Effector memory CD8-positive, alpha-beta T cell (primary cell): ENCODE results near the gene FYN.
"Not testable (repeated sequence)": the region's sequence is repeated elsewhere in the genome, so short reads cannot be mapped to it uniquely, and the experiment has no call there.

Source experiments
- ATAC-seq: fragments of 150-1000 bp; cut with Tn5 transposase; replicated peaks from 2 replicates; pipeline ENCODE4 v1.10.0; 2021; ENCODE audit warnings: mild to moderate bottlenecking, moderate library complexity
- DNase-seq, 3 experiments: peaks; one replicate each; pipeline ENCODE4 v3.0.0; 2021
- H3K27ac Mint-ChIP-seq, 2 donors: one replicate each; pipeline ENCODE4 v1.8.0; 2022; ENCODE audit warnings: mild to moderate bottlenecking in 2 of 2, mixed read lengths in 2 of 2, moderate library complexity in 2 of 2
- H3K27me3 Mint-ChIP-seq, 2 donors: one replicate each; pipeline ENCODE4 v1.8.0; 2022; ENCODE audit warnings: mixed read lengths in 2 of 2
- H3K36me3 Mint-ChIP-seq: one replicate; pipeline ENCODE4 v1.8.0; 2022; ENCODE audit warnings: mild to moderate bottlenecking, moderate library complexity, mixed read lengths; ENCODE audit not compliant: insufficient read depth
- H3K4me1 Mint-ChIP-seq, 2 donors: one replicate each; pipeline ENCODE4 v1.8.0; 2022; ENCODE audit warnings: low read depth in 2 of 2, mixed read lengths in 2 of 2
- H3K4me3 Mint-ChIP-seq, 2 donors: one replicate each; pipeline ENCODE4 v1.8.0; 2022; ENCODE audit warnings: mild to moderate bottlenecking in 2 of 2, mixed read lengths in 2 of 2, moderate library complexity in 2 of 2
- H3K9me3 Mint-ChIP-seq, 2 donors: one replicate each; pipeline ENCODE4 v1.8.0; 2022; ENCODE audit warnings: mixed read lengths in 2 of 2

FYN gene

GRCh38 chr6:111894951-111895350 lies 21.7 kb upstream of the FYN start:
- Mint-ChIP-seq H3K27me3 (no peaks in the 10 kb centered on the region), H3K36me3 (no peaks in the 10 kb centered on the region), H3K4me3 (no peak overlapping the region), H3K27ac (no peak overlapping the region), H3K4me1 (no peaks in the 10 kb centered on the region), H3K9me3 (no peaks in the 10 kb centered on the region)
- DNase-seq, result no peak
- no peak for ATAC-seq

DNA sequence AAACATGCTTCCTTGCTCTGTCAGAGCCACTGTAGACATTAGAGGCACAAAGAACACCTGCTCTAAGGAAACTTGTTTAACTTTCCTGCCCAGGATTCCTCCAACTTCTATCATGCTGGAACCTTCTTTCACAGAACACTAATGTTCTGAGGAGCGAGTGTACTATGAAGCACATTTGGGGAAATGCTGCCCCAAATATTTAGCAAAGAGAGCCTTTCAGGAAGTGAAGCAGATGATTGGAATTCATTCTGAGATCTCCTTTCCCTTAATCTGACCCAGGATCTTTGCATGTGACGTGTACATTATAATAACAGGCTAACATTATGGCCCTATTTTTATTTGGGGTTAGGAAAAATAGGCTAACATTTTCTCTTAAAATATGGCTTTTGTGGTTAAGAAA lies 21.0 kb upstream of the FYN start:
- H3K9me3 Mint-ChIP-seq, result no peaks in the 10 kb centered on the region
- DNase-seq (no peak), ATAC-seq (no peak)
- no peak overlapping the region for H3K27ac Mint-ChIP-seq
- no peak overlapping the region for H3K4me3 Mint-ChIP-seq
- H3K4me1 Mint-ChIP-seq, result no peaks in the 10 kb centered on the region
- no peaks in the 10 kb centered on the region for H3K36me3 Mint-ChIP-seq
- no peaks in the 10 kb centered on the region for H3K27me3 Mint-ChIP-seq

DNA sequence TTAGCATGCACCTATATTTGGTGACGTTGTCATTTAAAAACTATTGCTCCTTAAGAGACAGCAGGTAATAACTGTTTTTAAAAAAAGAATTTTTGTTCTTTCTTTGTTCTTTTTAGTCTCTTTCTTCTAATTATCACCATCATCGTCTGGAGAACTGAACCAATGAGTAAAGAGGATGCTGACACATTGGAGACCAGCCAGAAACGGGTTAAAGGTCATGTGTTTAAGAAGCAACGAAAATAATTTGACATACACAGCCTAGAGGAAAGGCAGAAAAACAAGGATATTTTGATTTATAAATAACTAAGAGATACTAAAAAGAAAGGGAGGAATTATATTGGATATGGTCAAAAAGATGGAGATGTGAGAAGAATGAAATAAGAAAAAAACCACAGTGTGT lies 19.2 kb upstream of the FYN start:
- Mint-ChIP-seq H3K27me3 (no peaks in the 10 kb centered on the region), H3K36me3 (no peaks in the 10 kb centered on the region), H3K9me3 (no peaks in the 10 kb centered on the region), H3K4me1 (no peaks in the 10 kb centered on the region), H3K27ac (no peak overlapping the region), H3K4me3 (no peak overlapping the region)
- DNase-seq (no peak), ATAC-seq (no peak)

DNA sequence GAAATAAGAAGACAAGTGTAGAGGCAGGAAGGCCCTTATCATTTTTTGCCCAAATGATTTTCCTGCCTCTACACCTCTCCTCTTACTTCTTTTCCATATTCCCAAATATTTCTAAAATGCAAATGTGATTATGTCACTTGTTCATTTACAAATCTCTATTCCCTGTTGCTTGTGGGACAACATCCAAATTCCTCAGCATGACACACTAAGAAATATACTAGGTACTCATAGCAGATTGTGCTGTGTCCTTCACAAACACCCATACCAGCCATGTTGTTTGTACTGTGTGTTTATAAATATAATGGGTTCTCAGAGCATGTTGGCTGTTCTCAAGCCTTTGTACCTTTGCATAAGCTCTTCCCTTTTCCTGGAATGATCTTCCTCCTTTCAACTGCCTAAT lies 17.7 kb upstream of the FYN start:
- ATAC-seq (no peak), DNase-seq (no peak)
- no peaks in the 10 kb centered on the region for H3K4me1 Mint-ChIP-seq
- H3K27me3 Mint-ChIP-seq, result no peaks in the 10 kb centered on the region
- H3K27ac Mint-ChIP-seq, result no peak overlapping the region
- no peak overlapping the region for H3K4me3 Mint-ChIP-seq
- H3K9me3 Mint-ChIP-seq, result no peaks in the 10 kb centered on the region
- no peaks in the 10 kb centered on the region for H3K36me3 Mint-ChIP-seq

DNA sequence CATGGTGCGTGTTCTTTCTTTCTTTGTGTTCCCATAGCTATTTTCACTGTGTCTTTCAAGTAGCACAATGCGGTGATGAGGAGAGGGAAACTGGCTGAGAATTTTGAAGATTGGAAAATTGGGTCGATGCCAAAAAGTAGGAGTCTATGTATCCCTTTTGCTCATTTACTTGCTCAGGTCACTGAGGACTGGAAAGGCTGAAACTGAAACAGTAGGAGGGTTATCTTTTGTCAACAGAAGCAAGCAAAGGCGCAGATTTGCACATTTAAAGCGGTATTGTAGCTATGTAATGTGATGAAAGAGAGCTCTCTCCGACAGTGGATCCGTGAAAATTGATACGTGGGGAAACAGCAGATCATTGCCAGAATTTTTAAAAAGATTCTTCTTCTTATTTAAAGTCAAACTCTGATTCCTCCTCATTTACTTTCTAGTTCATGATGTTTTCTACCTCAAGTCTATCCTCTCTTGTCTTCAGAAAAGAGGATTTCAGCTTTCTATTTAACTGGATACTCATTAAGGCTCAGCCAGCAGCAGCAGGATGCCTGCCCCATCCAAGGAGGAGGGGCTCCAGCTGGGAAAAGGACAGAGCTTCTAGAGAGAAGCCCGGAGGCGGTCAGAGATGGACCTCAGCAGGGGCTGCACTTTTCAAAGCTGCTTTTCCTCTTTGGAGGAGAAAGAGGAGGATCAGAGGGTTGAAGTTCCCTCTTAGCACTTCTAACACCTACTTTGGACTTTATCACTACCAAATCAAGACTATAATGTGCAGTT lies 15.9 kb upstream of the FYN start:
- Mint-ChIP-seq H3K36me3 (no peaks in the 10 kb centered on the region), H3K9me3 (peaks cover 3 to 7% of the 10 kb centered on the region in 2 donors), H3K4me3 (no peak overlapping the region), H3K27me3 (no peaks in the 10 kb centered on the region), H3K4me1 (no peaks in the 10 kb centered on the region), H3K27ac (no peak overlapping the region)
- no peak for ATAC-seq
- DNase-seq, result no peak

- not testable (repeated sequence) for ATAC-seq, H3K9me3 Mint-ChIP-seq, H3K36me3 Mint-ChIP-seq, H3K4me1 Mint-ChIP-seq, H3K27ac Mint-ChIP-seq, DNase-seq, H3K27me3 Mint-ChIP-seq, H3K4me3 Mint-ChIP-seq
These were observed 13.5 kb upstream of the FYN start for GRCh38 chr6:111886793-111887192.

GRCh38 chr6:111885373-111886027 lies 12.2 kb upstream of the FYN start:
- Mint-ChIP-seq H3K4me3 (no peak overlapping the region), H3K27me3 (no peaks in the 10 kb centered on the region), H3K36me3 (no peaks in the 10 kb centered on the region), H3K27ac (no peak overlapping the region), H3K4me1 (no peaks in the 10 kb centered on the region), H3K9me3 (peaks cover 3 to 7% of the 10 kb centered on the region in 2 donors)
- DNase-seq (no peak), ATAC-seq (no peak)

DNA sequence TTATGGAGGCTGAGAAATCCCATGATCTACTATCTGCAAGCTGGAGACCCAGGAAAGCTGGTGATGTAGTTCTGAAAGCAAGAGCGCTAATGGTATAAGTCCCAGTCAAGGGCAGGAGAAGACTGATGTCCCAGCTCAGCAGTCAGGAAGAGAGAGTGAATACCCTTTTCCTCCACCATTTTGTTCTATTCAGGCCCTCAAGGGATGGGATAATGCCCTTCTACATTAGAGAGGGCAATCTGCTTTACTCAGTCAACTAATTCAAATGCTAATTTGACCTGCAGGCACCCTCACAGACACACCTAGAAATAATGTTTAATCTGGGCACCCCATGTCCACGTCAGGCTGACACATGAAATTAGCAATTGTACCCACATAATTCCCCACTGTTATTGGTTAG lies 10.8 kb upstream of the FYN start:
- Mint-ChIP-seq H3K4me1 (no peaks in the 10 kb centered on the region), H3K9me3 (peaks cover 3 to 7% of the 10 kb centered on the region in 2 donors), H3K27me3 (no peaks in the 10 kb centered on the region), H3K36me3 (no peaks in the 10 kb centered on the region), H3K27ac (no peak overlapping the region), H3K4me3 (no peak overlapping the region)
- DNase-seq (no peak), ATAC-seq (no peak)

DNA sequence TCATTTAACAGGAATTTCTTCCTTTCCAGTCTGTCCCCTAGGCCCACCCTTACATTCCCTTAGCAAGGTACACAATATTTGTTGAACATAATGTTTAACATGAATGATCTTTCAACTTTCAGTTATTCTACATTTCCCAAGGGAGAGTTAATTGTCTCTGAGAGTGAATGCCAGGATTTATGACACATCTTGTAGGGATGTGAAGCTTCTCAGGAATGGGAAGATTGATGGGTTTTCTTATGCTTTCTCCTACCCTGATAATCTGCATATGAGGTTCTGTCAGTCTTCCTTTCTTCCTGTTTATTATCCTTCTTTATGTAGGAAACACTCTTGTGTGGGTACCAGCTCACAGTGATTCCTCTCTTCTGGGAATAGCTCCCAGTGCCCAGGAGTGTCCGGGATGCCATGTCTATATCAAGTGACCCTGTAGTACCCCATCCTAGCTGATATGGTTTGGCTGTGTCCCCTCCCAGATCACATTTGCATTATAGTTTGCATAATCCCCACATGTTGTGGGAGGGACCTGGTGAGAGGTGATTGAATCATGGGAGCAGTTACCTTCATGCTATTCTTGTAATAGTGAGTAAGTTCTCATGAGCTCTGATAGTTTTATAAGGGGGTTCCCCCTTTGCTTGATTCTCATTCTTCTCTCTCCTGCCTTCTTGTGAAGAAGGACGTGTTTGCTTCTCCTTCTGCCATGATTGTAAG lies 7.1 kb upstream of the FYN start:
- no peak overlapping the region for H3K4me3 Mint-ChIP-seq
- no peaks in the 10 kb centered on the region for H3K27me3 Mint-ChIP-seq
- DNase-seq, result no peak
- H3K36me3 Mint-ChIP-seq, result no peaks in the 10 kb centered on the region
- no peaks in the 10 kb centered on the region for H3K4me1 Mint-ChIP-seq
- H3K9me3 Mint-ChIP-seq, result peaks cover 0 to under 1% of the 10 kb centered on the region in 2 donors
- no peak overlapping the region for H3K27ac Mint-ChIP-seq
- ATAC-seq, result no peak

DNA sequence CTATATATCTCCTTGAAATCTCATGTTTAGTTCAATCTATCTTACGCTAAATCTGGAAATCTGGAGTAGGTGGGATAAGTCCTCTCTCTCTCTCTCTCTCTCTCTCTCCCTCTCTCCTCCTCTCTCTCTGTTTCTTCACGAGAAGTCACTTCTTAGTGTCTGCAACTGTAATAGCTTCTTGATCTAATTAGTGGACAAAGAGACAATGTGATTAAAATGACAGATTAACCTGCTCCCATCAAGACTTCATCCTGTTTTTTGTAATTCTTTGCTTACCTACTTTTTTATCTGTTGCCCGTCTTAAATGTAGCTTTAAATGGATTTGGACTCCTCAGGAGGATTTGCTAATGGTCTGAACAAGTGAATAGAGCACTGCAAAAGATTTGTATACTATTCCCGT lies 2.5 kb upstream of the FYN start:
- Mint-ChIP-seq H3K27ac (no peak overlapping the region), H3K36me3 (peaks cover 28% of the 10 kb centered on the region), H3K4me1 (peaks cover 11 to 23% of the 10 kb centered on the region in 2 donors), H3K4me3 (no peak overlapping the region), H3K27me3 (no peaks in the 10 kb centered on the region), H3K9me3 (no peaks in the 10 kb centered on the region)
- no peak for DNase-seq
- ATAC-seq, result no peak

DNA sequence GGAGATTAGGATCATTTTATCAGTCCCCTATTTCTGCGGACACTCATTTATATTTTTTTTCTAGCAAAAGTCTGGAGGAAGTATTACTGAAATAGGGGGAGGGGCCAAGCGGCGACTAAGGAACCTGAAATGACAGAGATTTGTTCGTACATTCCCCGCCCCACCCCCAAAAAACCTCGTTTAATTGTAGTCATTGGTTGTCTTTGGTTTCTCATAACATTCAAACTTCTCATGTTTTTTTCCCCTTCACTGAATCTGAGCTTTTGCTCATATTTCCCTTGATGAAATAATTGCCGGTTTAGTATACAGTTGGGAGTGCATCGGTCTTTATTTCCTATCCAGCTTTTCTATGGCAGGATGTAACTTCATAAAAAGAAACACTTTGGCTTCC lies 768 bp upstream of the FYN start:
- Mint-ChIP-seq H3K4me1 (peaks cover 24 to 39% of the 10 kb centered on the region in 2 donors), H3K36me3 (peaks cover 39% of the 10 kb centered on the region), H3K27me3 (no peaks in the 10 kb centered on the region), H3K27ac (peak overlapping the region; percentile 57 to 82), H3K9me3 (no peaks in the 10 kb centered on the region), H3K4me3 (peak overlapping the region; percentile 84 to 89)
- DNase-seq (peak in 1 of 3 experiments; percentile 38), ATAC-seq (no peak)

- ATAC-seq (peak; percentile 35), DNase-seq (peak; percentile 59 to 66 (median 61))
- Mint-ChIP-seq H3K4me3 (peak overlapping the region; percentile 97 to 99), H3K36me3 (peaks cover 42% of the 10 kb centered on the region), H3K27ac (peak overlapping the region; percentile 96 to 98), H3K9me3 (no peaks in the 10 kb centered on the region), H3K27me3 (no peaks in the 10 kb centered on the region), H3K4me1 (peaks cover 34 to 53% of the 10 kb centered on the region in 2 donors)
These were observed 663 bp downstream of the FYN start for GRCh38 chr6:111872401-111873177.

DNA sequence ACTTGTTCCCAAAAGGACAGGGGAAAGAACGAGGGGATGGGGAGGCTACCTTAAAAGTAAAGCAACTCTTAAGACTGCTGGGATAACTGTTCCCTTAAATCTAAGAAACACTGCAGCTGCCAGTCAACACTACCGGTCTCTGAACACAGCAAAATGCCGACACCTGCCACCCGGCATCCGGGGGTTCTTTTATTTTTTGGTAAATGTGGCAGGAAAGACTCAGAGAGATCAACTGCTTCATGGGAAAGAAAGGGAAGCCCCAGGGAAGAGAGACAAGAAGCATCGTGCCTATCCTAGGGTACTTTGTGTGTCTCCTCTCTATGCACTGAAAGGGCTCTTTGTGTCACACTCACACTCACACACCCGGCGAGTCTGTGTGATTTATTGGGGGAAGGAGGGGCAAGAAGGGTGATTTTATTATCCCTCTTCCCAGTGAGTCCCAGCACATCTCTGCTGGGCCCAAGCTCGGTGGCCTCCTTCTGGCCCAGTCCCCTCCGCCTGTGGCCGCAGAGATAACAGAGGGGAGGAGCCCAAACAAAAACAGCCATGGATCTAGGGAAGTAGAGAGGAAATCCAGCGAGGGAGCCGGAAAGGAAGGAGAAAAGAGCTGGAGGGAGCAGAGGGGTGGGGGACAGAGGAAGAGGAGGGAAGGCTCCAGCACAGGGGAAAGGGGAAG lies 1.4 kb downstream of the FYN start:
- H3K9me3 Mint-ChIP-seq, result no peaks in the 10 kb centered on the region
- ATAC-seq (no peak), DNase-seq (peak; percentile 22 to 43 (median 26))
- peak overlapping the region; percentile 96 to 98 for H3K27ac Mint-ChIP-seq
- H3K4me3 Mint-ChIP-seq, result peak overlapping the region; percentile 97 to 99
- no peaks in the 10 kb centered on the region for H3K27me3 Mint-ChIP-seq
- peaks cover 40 to 60% of the 10 kb centered on the region in 2 donors for H3K4me1 Mint-ChIP-seq
- peaks cover 49% of the 10 kb centered on the region for H3K36me3 Mint-ChIP-seq
